T-helper 17 cell (primary cell): ENCODE data around the gene TNFRSF25. TPM values are rescaled to one million over a fixed set of nuclear protein-coding genes. Genes with fewer than 3 reads are reported as not detected.
"Not testable (repeated sequence)": the region's sequence is repeated elsewhere in the genome, so short reads cannot be mapped to it uniquely, and the experiment has no call there.

Source experiments
- ATAC-seq: fragments of 150-1000 bp; cut with Tn5 transposase; 2 replicates; pipeline ENCODE4 v1.10.0; 2021; ENCODE audit warnings: mild to moderate bottlenecking, moderate library complexity
- DNase-seq, 3 donors: peaks; one replicate each; pipeline versions ENCODE4 v3.0.0 to v3.0.0-alpha.2; 2020 to 2021
- H3K9me3 ChIP-seq: one replicate; pipeline ENCODE4 v1.7.0; 2013; ENCODE audit warnings: low read length, mild to moderate bottlenecking; ENCODE audit not compliant: control insufficient read depth, poor library complexity, severe bottlenecking
- H3K27ac Mint-ChIP-seq: one replicate; pipeline ENCODE4 v1.8.0; 2022; ENCODE audit warnings: mild to moderate bottlenecking, moderate library complexity, mixed read lengths
- H3K27me3 Mint-ChIP-seq: one replicate; pipeline ENCODE4 v1.8.0; 2022; ENCODE audit warnings: mixed read lengths
- H3K36me3 Mint-ChIP-seq: one replicate; pipeline ENCODE4 v1.8.0; 2022; ENCODE audit warnings: low read depth, mixed read lengths
- H3K4me1 Mint-ChIP-seq: one replicate; pipeline ENCODE4 v1.8.0; 2022; ENCODE audit warnings: mild to moderate bottlenecking, mixed read lengths
- H3K4me3 Mint-ChIP-seq: one replicate; pipeline ENCODE4 v1.8.0; 2022; ENCODE audit warnings: mild to moderate bottlenecking, moderate library complexity, mixed read lengths
- total RNA-seq, 4 donors: library from RNA in 2 of 4; stranded (reverse) in 2 of 4; gene quantifications; one replicate each; pipeline ENCODE4 v1.2.3 and lab custom pipeline; 2022 to 2026

TNFRSF25 gene
- total RNA-seq, 2 donors from 2014 or later, result 393 to 433 TPM

DNA sequence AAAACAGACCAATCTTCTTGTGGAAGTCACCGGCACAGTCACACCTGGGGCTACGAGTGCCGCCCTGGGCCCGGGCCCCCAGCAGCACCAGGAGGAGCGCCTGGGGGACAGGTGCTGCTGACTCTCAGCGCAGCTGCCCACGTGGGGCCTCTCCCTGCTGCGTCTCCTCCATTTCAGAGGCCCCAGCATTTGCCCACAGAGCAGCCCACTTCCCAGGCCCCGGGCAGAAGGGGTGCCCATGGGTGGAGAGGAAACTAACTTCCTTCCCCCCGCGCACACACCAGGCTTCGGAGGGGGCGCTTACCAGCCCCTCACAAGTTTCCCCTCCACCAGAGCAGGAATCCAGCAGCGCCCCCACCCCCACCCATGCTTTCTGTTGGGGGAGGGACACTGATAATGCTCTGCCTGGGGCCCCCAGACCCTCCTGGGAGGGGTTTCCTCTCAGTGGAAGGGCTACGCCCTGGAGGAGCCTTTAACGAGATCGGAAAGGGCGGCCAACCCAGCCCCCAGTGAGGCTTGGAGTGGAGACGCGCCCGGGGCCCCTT is 440 bp downstream of the TNFRSF25 start:
- Mint-ChIP-seq H3K36me3 (peaks cover 17% of the 10 kb centered on the region), H3K27me3 (no peaks in the 10 kb centered on the region), H3K4me1 (peaks cover 28% of the 10 kb centered on the region), H3K27ac (peak overlapping the region; percentile 100), H3K4me3 (peak overlapping the region; percentile 99)
- DNase-seq (peak; percentile 40 to 48 (median 48)), ATAC-seq (peak; percentile 38)
- no peaks in the 10 kb centered on the region for H3K9me3 ChIP-seq

DNA sequence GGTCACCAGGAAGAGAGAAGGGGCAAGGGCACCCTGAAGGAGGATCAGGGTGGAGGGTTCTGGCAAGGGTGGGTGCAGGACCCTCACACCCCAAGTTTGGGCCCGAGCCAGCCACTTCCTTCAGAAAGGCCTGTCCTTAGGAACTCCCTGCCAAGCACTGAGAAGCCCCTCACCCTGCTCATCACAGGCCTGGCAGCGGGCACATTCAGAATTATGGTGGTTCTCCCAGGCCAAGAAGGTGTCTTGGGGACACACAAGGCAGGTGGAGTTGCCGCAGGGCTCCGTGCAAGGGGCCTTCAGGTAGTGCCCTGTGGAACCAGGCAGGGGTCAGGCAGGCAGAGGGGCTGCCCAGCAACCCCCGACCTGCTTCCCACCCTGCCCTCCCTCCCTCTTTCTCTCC is 1.1 kb downstream of the TNFRSF25 start:
- DNase-seq, result no peak
- peaks cover 19% of the 10 kb centered on the region for H3K36me3 Mint-ChIP-seq
- H3K4me1 Mint-ChIP-seq, result peaks cover 33% of the 10 kb centered on the region

DNA sequence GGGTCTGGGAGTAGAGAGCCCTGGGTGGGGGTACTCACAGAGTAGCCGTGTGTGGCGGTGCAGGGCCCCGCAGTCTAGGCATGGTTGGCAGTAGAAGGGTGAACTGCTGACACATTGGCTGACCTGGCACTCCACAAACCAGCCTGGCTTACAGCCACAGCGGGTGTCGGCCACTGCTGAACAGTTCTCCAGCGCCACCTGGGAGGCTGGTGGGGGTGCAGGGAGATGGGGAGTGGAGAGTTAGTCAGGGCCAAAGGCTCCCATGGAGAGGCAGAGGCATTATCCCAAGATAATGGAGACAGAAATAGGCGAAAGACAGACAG is 1.5 kb downstream of the TNFRSF25 start:
- peaks cover 19% of the 10 kb centered on the region for H3K36me3 Mint-ChIP-seq
- no peaks in the 10 kb centered on the region for H3K9me3 ChIP-seq
- peak overlapping the region; percentile 99 for H3K4me3 Mint-ChIP-seq
- ATAC-seq, result no peak
- DNase-seq, result peak in 2 of 3 donors; percentile 42 to 47
- peak overlapping the region; percentile 100 for H3K27ac Mint-ChIP-seq
- peaks cover 37% of the 10 kb centered on the region for H3K4me1 Mint-ChIP-seq
- no peaks in the 10 kb centered on the region for H3K27me3 Mint-ChIP-seq

More for the DNA sequence above, 1.1 kb downstream of the TNFRSF25 start:
- Mint-ChIP-seq H3K27me3 (no peaks in the 10 kb centered on the region), H3K27ac (peak overlapping the region; percentile 100), H3K4me3 (peak overlapping the region; percentile 99)
- no peaks in the 10 kb centered on the region for H3K9me3 ChIP-seq
- ATAC-seq, result no peak

DNA sequence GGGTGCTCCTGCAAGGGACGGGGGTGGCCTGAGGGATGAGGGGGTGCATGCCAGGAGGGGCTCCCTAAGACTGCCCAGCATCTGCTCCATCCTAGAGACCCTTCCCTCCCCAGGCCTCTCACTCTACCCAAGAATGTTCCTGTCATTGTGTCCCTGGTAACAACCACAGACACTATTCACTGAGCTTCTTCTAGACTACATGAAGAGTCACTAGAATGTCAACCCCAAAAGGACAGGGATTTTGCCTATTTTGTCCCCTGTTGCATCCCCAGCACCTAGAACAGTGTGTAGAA is 2.9 kb downstream of the TNFRSF25 start:
- H3K36me3 Mint-ChIP-seq, result peaks cover 19% of the 10 kb centered on the region
- peak overlapping the region; percentile 99 for H3K4me3 Mint-ChIP-seq
- peak overlapping the region; percentile 100 for H3K27ac Mint-ChIP-seq
- ATAC-seq (no peak), DNase-seq (no peak)
- H3K9me3 ChIP-seq, result no peaks in the 10 kb centered on the region
- H3K27me3 Mint-ChIP-seq, result no peaks in the 10 kb centered on the region
- H3K4me1 Mint-ChIP-seq, result peaks cover 39% of the 10 kb centered on the region

DNA sequence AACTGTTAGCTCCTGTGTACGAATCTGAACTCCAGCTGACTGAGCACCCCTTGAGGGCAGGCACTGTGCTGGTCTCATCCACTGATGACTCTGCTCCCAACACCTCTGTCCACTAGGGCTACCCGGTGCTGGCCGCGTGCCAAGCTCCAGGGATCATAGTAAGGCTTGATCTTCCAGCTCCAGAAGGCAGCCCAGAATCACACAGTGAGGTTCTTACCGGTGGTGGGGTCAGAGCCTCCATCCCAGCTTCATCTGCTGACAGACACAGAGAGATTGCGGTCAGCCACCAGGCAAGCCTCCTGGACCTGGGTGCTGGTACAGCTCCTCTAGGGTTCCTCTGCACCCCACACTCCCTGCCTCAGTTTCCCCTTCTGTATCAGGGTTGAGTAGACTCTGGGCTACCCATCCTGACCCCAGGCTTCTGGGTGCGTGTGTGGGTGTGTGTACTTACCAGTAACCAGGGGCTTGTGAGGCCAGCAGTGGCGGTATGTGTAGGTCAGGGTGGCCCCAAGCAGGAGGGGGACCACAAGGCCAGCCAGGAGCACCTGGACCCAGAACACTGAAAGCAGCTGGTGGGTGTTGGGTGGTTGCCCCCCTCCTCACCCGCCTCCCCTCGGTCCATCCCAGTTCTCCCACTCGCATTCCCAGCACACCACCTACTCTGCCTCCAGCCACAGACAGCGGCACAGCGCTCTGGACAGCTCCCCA is 3.4 kb downstream of the TNFRSF25 start:
- H3K9me3 ChIP-seq, result no peaks in the 10 kb centered on the region
- ATAC-seq, result no peak
- H3K27me3 Mint-ChIP-seq, result no peaks in the 10 kb centered on the region
- H3K27ac Mint-ChIP-seq, result peak overlapping the region; percentile 100
- peak overlapping the region; percentile 99 for H3K4me3 Mint-ChIP-seq
- no peak for DNase-seq
- H3K36me3 Mint-ChIP-seq, result peaks cover 19% of the 10 kb centered on the region
- peaks cover 38% of the 10 kb centered on the region for H3K4me1 Mint-ChIP-seq

DNA sequence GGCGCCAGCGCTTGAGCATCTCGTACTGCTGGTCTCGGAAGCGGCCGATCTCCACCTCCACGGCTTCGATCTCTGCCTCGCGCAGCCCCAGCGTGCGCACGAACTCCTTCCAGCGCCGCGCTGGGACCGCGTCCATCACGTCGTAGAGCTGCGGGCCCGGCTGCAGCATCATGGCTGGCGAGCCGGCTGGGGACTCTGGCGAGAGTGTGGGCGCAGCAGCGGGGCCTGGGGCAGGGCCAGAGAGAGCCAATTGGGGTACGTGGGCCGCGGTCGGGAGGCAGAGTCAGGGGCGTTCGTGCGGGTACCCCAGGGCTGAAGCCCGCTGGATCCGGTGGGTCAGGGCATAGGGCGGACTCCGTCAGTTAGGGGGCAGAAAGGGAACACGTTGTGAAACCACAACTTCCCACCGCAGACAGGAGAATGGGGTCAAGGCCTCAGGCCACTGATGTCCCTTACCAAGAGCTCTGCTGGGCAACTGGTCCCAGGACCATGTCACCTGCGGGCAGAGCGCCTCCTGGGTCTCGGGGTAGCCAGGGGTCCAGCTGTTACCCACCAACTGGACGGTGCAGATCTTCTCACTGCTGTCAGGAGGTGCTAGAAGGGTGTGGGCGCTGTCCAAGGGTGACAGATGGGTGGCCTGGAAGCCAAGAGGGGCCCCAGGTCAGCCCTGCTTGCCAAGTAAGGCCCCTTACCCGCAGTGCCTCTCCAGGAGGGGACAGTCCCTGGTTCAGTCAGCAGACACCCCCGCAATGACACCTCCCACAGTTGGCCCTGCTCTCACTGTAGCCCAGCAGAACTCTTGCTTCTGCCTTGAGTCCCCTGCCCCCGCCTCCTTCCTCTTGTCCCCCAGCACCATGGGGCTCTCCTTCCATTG is 4.2 kb downstream of the TNFRSF25 start:
- peak overlapping the region; percentile 100 for H3K27ac Mint-ChIP-seq
- no peak for ATAC-seq
- H3K27me3 Mint-ChIP-seq, result no peaks in the 10 kb centered on the region

DNA sequence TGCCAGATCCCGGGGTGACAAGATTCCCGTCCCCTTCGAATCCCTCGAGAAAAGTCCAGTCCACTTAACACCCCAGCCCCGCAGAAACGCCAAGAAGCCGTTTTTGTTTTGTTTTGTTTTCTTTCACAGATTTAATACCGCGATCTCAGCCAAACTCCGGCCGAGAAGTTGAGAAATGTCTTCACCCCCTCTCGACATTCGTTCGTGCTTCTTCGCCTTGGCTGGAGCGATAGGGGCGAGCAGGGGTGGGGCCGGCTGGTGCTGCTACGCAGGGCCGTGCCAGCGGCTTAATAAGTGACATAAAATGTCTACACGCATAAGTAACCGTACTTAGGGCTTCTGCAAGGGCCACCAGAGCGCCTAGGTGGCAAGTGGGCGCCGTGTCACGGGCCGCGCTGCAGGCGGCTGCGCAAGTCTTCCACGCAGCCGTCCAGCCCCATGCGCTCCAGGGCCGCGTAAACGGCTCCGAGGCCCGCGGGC is 4.9 kb downstream of the TNFRSF25 start:
- H3K4me3 Mint-ChIP-seq, result peak overlapping the region; percentile 99
- H3K9me3 ChIP-seq, result no peaks in the 10 kb centered on the region
- no peaks in the 10 kb centered on the region for H3K27me3 Mint-ChIP-seq
- DNase-seq (no peak), ATAC-seq (no peak)
- H3K4me1 Mint-ChIP-seq, result peaks cover 48% of the 10 kb centered on the region
- H3K36me3 Mint-ChIP-seq, result peaks cover 19% of the 10 kb centered on the region
- peak overlapping the region; percentile 100 for H3K27ac Mint-ChIP-seq

More for the DNA sequence above, 4.2 kb downstream of the TNFRSF25 start:
- no peaks in the 10 kb centered on the region for H3K9me3 ChIP-seq
- peak overlapping the region; percentile 99 for H3K4me3 Mint-ChIP-seq
- DNase-seq, result no peak
- H3K4me1 Mint-ChIP-seq, result peaks cover 44% of the 10 kb centered on the region
- H3K36me3 Mint-ChIP-seq, result peaks cover 19% of the 10 kb centered on the region

DNA sequence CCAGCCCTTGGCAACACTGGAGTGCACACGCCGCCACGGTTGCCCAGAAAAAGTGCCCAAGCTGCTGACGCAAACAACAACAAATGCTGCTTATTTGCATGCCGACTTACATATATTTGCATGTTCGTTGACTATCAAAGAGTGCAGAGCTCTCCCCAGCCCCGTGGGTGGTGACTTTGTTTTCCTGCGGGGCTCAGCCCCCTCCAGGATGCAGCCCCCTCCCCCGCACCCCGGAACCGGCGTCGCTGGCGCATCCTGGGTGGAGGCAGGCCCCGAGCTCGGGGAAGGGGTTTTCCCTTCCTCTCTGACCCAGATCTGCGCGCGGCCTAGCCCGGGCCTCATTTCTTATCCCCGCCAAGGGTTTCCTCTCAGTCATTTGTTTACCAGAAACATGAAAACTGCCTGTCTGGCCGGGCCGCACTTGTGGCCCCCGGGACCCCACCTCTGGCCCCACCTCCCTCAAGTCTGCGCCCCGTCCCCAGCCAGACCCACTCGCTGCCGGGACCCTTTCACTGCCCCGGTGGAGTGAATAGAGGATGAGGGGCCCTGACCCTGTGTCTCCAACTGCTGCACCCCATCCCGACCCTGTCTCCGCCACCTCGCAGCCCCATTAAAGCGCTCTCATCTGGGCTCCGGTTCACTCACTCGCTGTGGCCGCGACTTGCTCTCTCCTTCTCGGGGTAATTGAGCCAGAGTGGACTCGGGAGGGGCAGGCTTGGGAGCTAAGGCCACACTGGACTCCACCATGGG is 5.5 kb downstream of the TNFRSF25 start:
- ATAC-seq (peak; percentile 84), DNase-seq (peak; percentile 94 to 97 (median 97))
- Mint-ChIP-seq H3K4me3 (peak overlapping the region; percentile 99), H3K36me3 (peaks cover 19% of the 10 kb centered on the region), H3K27me3 (no peaks in the 10 kb centered on the region), H3K4me1 (peaks cover 48% of the 10 kb centered on the region), H3K27ac (peak overlapping the region; percentile 100)
- H3K9me3 ChIP-seq, result no peaks in the 10 kb centered on the region

DNA sequence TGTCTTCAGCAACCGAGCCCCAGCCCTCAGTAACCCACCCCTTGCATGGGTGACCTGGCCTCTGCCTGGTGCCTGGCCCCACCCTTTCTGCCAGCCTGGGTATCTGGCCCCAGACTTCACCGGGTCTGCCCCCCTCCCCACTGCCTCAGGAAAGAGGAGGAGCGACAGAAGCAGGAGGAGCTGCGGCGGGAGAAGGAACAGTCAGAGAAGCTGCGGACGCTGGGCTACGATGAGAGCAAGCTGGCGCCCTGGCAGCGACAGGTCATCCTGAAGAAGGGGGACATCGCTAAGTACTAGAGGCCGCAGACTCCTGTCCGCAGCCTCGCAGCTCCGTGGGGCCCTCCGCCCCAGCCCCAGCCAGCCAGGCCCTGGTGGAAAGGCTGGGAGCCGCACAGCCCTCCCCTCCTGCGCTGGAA is 6.1 kb downstream of the TNFRSF25 start:
- Mint-ChIP-seq H3K4me1 (peaks cover 45% of the 10 kb centered on the region), H3K36me3 (peaks cover 17% of the 10 kb centered on the region), H3K4me3 (peak overlapping the region; percentile 99), H3K27me3 (no peaks in the 10 kb centered on the region), H3K27ac (peak overlapping the region; percentile 100)
- no peaks in the 10 kb centered on the region for H3K9me3 ChIP-seq
- ATAC-seq, result peak; percentile 52
- DNase-seq, result peak; percentile 55 to 72 (median 65)

DNA sequence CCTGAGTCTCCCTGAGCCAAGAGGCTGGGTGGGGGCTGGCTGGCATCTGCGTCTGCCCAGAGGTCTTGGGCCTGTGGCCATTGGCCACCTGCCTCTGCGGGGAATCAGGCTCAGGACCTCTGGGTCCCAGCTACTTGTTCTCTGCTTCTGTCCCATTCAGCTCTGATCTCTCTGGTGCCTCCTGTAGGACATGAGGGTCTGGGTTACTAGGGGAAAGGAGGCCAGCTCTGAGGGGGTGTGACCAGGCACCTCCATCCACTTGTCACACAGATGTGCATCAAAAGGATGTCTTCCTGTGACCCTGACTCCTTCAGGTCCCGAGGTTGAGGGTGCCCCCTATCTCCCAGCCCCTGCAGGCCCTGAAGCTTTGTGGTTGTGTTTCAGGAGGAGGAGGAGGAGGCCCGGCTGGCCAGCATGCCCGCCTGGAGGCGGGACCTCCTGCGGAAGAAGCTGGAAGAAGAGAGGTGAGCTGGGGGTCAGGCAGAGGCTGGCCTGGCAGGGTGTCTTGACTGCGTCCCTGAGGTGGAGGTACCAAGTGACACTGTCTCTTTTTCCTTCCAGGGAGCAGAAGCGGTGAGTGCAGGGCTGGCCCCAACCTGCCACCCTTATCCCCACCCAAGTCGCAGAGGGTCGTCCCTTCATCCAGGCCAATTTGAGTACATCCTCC is 9.0 kb downstream of the TNFRSF25 start:
- H3K36me3 Mint-ChIP-seq, result peaks cover 4% of the 10 kb centered on the region
- peaks cover 36% of the 10 kb centered on the region for H3K4me1 Mint-ChIP-seq
- peaks cover 9% of the 10 kb centered on the region for H3K27me3 Mint-ChIP-seq
- no peak for DNase-seq
- H3K27ac Mint-ChIP-seq, result peak overlapping the region; percentile 100
- H3K4me3 Mint-ChIP-seq, result peak overlapping the region; percentile 66
- ATAC-seq, result no peak
- H3K9me3 ChIP-seq, result no peaks in the 10 kb centered on the region

DNA sequence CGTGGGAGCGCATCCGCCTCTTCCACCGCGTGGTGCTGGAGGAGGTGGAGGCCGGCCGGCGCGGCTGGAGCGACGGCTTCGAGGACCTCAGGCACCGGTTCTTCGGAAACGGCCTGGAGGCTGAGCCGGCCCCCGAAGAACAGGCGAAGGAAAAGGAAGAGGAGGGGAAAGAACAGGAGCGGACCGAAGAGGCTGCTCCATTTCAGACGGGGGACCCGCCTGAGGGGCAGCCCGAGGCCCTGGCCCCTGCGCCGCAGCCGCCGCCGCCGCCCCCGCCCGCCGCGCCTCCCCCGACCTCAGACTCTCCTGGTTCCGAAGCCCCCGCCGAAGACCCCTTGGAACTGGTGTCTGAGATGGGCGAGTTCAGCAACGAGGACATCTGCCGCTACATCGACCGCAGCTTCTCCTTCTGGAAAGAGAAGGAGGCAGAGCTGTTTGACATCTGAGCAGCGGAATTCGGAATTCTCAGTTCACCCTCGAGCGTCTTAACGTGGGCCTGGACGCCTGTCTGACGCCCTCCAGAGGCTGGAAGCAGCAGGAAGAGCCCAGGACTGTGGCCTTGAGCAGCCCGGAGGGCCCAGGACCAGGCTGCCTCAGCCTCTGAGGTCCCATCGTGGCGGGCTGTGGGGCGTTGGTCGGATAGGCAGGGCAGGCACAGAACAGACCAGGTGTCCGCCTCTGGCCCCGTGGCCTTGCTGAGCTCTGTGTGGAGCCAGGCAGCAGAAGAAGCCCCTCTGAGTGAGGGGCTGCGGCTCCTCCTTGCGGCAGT is 10.0 kb downstream of the TNFRSF25 start:
- not testable (repeated sequence) for H3K27ac Mint-ChIP-seq, H3K9me3 ChIP-seq, H3K27me3 Mint-ChIP-seq, ATAC-seq, H3K36me3 Mint-ChIP-seq, DNase-seq
- Mint-ChIP-seq H3K4me3 (peak overlapping the region; percentile 67), H3K4me1 (peaks cover 34% of the 10 kb centered on the region)
